Measurements from ENCODE around the gene OFD1.

OFD1 gene, protein sequence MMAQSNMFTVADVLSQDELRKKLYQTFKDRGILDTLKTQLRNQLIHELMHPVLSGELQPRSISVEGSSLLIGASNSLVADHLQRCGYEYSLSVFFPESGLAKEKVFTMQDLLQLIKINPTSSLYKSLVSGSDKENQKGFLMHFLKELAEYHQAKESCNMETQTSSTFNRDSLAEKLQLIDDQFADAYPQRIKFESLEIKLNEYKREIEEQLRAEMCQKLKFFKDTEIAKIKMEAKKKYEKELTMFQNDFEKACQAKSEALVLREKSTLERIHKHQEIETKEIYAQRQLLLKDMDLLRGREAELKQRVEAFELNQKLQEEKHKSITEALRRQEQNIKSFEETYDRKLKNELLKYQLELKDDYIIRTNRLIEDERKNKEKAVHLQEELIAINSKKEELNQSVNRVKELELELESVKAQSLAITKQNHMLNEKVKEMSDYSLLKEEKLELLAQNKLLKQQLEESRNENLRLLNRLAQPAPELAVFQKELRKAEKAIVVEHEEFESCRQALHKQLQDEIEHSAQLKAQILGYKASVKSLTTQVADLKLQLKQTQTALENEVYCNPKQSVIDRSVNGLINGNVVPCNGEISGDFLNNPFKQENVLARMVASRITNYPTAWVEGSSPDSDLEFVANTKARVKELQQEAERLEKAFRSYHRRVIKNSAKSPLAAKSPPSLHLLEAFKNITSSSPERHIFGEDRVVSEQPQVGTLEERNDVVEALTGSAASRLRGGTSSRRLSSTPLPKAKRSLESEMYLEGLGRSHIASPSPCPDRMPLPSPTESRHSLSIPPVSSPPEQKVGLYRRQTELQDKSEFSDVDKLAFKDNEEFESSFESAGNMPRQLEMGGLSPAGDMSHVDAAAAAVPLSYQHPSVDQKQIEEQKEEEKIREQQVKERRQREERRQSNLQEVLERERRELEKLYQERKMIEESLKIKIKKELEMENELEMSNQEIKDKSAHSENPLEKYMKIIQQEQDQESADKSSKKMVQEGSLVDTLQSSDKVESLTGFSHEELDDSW

DNA sequence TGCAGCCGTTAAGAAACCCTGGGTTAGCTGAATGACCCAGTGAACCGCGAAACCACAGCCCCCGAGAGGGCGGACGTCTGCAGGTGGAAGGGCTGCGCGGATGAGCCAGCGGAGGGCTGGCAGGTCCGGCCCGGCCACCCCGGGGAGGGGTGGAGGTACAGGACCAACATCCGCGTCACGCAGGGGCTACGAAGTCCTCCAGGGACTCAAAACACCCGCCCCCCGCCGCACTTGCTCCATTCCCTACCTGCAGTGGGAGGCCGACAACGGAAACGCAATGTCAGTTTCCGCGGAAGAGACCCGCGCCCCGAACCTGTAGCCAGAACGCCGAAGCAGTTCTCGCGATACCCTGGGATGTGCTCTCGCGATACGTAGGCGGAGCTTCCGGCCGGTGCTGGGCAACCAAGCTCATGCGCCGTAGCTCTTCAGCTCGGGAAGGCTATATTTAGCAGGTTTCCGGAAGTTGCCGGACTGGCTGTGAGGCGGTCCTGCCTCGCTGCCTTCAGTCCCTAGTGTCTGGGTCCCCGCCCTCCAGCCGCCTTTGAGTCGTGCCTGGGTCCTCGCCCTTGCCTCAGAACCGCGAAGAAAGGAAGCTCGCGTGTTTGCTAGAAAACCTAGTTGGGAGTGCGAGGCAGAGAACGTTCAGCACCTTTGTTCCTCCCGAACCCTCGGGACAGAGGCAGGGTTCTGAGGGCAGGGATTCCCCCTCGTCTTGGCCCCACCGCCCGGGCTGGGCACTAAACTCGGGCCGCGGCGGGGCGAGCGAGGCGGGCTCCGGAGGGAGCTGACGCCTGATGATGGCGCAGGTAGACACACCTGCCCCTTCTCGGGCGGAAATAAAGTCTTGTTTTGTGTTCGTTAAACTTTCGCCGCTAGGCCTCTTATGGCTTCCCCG is at the start of gene OFD1, which contains the start of gene TRAPPC2:
OFD1 (plus strand) TSS at position 471 of the 895 bp plus-strand sequence; CDS start at position 795, 324 bp downstream.
TRAPPC2 (minus strand) TSS at position 343 of the 895 bp plus-strand sequence. CDS start 14,657 bp downstream, outside the sequence.
- peak; percentile 63 to 83 for DNase-seq (ENCODE audit: low read depth in 1 of 2, low spot score in 1 of 2)

DNA sequence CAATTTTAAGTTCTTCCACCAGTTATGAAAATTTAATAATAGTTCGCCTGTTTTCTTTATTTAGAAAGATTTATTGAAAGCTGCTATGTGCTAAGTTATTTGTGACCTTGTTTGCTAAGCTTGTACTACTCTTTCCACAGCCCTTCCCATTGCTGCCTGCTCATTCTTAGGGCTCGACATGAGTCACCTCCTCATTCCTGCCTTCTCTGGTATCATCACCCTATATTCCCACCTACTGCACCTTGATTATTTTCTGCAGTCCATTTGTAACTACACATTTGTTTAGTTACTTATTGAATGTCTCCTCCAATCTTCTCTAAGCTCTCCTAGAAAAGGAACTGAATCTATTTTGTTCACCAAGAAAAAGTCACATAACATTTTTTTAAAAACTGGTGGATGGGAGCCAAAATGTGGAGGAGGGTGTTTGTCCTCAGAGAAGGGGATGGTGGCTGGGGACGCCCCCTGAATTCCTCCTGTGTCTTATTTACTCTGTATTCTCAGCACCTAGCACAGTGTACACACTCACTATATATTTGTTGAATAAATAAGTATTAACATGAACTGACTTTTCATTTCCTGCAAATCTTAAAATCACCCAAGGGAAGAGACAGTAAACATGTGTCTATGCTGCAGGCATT is 49.3 kb upstream of the OFD1 start:
- no peak for DNase-seq (ENCODE audit: low read depth in 1 of 2, low spot score in 1 of 2)

DNA sequence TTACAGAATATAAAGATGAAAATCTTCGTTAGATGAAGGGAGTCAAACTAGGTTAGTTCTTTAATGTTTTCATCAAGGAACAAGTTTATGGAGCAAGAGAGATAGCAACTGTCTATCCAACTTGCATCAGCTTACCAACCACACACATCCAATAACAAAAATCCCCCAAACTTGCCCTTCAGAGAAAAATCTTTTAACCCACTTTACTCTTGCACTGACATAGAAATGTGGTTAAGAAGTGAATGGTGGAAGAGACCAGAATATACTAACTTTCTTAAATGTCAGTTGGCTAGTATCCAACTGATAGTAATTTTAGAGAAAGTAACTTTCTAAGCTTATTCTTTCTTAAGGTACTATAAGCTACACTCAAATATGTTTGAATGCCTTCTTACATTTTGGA is 47.3 kb upstream of the OFD1 start:
- DNase-seq (ENCODE audit: low read depth in 1 of 2, low spot score in 1 of 2): no peak

DNA sequence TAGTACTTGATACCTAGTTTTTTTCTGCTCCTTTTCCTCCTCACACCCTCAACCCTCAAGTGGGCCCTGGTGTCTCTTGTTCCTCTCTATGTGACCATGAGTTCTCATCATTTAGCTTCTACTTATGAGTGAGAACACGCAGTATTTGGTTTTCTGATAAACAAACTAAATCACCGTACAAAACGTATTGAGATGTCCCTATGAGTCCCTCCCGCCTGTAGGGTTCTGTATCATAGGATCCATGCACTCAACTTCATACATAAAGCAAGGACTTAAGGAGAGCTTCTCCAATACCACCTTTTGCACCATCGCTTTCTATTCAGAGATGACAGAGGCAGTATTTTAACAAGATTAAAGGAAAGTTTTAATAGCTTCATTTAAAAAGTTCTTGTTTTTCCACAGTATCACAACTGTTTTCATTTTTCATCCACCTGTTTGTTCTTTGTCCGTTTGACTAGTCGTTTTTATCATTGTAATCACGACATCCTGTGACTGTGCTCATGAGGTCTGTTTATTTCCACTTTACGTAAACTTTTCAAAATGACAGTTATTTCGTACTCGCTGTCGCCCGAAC is 46.1 kb upstream of the OFD1 start:
- no peak for DNase-seq (ENCODE audit: low read depth in 1 of 2, low spot score in 1 of 2)

DNA sequence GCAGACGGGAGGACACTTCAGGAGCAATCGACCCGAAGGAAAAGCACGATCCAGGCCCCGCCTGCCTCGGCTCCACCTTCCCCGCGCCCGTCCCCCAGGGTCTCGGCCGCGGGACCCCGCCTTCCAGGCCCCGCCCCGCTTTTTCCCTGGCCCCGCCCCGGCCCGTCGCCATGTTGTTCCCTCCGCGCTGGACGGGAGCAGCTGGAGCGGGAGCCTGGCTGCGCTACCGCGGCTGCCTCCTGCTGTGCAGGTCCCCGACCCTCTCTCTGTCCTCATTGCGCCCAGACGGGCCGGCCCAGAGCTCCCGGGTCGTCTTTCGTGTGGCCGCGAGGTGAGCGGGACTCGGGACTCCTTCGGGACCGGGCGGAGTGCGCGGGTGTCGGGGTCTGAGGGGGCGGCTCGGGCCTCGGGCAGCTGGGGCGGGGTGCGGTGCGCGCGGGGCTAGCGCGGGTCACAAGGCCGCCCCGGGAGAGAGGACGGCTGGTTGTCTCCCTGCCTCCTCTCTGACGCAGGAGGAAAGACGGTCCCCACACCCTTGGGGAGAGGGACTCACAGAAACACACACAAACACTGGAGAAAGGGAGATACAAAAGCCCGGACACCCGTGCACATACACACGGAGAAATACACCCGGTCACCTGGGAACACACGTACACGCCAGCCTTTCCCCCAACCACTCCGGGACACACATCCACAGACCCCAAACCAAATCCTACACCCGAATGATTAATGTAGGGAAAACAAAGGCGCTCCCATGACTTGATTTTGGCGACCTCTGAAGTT is 45.4 kb upstream of the OFD1 start, which contains the start of gene RAB9A:
RAB9A (plus strand) TSS at position 171 of the 783 bp plus-strand sequence. CDS start 19,619 bp downstream, outside the sequence.
- DNase-seq (ENCODE audit: low read depth in 1 of 2, low spot score in 1 of 2): peak; percentile 59 to 70

DNA sequence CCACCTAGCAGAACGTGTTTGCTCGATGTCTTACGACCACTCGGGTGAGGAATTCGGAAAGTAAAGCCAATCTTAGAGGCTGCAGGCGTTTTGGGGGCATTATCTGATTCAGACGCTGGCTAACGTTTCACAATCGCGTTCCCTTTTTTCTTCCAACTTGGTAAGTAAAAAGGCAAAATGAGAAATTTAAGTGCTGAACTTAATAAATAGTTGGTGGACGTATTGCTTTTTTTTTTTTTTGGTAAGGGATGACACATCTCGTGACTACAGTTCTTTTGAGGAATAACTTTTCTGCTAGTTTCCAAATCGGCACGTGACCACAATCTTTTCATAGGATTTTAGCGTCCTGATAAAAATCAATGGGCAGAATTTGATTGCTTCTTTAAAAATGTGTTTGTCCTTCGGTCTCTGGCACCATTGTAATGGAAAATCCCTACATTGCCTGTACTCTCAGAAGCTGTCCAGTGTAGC is 44.8 kb upstream of the OFD1 start:
- DNase-seq (ENCODE audit: low read depth in 1 of 2, low spot score in 1 of 2): no peak

DNA sequence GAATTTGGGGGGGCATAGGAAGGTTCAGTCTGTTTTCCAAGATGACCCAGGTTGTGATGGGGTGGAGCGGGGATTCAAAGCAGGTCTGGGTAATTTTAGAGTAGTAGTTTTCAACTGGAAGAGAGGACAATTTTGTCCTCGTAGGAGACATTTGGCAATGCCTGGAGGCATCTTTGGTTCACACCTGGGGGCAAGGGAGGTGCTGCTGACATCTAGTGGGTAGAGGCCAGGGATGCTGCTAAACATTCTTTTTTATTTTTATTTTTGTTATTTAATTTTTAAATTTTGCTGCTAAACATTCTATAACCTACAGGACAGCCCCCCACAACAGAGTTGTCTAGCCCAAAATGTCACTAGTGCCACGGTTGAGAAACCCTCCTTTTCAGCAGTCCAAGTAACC is 43.7 kb upstream of the OFD1 start:
- DNase-seq (ENCODE audit: low read depth in 1 of 2, low spot score in 1 of 2): no peak

DNA sequence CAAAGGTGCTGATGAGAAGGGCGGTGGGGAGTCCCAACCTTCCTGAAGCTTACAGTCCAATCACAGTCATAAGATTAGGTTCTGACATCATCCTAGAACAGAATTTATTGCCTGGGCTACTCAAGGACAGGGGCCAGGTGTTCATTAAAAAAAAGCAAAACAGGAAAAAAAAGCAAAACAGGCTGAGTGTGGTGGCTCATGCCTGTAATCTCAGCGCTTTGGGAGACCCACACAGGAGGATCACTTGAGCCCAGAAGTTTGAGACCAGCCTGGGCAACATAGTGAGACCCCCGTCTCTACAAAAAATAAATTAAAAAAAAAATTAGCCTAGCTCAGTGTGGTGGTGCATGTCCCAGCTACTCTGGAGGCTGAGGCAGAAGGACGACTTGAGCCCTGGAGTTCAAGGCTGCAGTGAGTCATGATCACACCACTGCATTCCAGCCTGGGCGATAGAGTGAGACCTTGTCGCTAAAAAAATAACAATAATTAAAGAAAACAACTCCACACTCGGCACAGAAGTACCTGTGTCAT is 42.6 kb upstream of the OFD1 start:
- DNase-seq (ENCODE audit: low read depth in 1 of 2, low spot score in 1 of 2): no peak

DNA sequence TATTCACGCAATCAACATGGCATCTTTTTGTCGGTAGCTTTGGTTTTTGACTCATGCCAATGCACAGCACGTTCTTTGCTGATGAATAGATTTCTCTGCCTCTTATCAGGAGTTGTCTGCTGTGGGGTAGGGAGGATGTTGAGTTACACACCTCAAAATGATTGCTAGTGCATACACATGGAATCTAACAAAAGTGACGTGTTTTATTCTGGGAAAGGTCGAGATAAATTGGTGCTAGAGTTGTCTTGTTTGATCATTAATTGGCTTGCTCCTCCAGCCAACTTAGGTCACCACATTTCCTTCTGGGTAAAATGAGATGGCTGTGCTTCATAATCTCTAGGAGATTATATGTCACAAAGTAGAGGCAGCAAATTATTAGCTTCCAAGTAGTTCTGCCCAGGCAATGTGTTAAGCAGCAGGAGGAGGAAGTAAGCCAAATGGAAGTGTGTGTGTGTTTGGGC is 41.7 kb upstream of the OFD1 start:
- no peak for DNase-seq (ENCODE audit: low read depth in 1 of 2, low spot score in 1 of 2)

DNA sequence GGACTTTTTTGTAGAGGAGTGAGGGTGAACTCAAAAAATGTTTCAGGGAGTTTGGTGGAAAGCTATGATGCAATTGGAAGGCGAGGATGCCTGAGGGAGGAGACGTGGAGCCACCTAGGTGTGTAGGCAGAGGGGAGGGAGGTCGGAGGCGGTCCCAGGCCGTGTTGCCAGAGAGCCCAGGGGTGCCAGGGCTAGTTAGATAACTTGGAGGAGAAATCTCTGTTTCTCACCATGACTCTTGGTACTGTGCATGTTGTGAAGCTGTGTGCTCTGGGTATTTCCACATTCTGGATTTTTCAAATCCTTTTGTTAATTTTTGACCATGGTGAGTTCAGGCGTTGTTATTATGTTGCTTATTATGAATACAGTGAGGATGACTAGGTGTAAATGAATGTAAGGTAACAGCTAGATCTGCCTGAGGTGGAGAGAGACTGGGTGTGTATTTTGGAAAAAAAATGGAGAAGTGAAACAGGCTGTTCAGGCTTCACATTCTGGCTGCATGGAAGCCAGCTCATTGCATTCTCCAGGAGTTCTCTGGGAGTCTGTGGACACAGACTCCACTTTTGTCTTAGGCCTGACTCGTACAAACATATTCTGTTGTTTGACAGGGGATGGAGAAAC is 41.1 kb upstream of the OFD1 start:
- DNase-seq (ENCODE audit: low read depth in 1 of 2, low spot score in 1 of 2): no peak

DNA sequence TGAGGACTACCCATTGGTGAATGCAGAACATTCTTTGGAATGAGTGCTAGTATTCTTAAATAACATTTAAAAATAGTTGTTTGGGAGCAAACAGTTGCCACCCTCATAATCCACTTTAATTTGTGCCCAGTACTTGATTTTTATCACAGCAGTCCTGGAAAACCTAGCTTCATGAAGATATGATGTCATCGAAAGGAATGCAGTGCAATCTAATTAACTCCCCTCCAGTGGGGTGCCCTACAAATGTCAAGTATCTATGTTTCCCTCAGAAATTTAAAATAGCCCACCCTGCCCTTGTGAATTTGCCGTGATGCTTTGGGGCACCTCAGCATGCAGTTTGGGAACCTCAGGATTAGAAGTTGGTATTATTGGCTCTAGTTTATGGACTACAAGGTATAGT is 40.2 kb upstream of the OFD1 start:
- no peak for DNase-seq (ENCODE audit: low read depth in 1 of 2, low spot score in 1 of 2)

DNA sequence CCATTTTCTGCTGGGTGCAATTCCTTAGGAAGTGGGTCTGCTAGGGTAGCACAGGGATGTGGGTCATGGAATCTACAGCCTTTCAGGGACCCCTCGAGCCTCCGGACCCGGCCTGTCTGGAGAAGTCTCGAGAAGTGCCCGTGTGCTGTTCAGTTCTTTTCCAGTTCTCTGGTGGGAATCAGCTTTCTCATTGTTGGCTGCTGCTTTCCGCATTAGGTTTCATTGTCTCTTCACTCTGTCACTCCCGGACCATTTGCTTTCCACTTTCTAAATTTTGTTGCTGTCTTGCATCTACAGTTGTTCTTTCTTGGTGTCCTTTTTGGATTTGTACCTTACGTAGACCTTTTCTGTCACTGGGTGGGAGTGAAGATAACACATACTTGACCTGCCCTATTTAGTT is 39.6 kb upstream of the OFD1 start:
- DNase-seq (ENCODE audit: low read depth in 1 of 2, low spot score in 1 of 2): no peak

DNA sequence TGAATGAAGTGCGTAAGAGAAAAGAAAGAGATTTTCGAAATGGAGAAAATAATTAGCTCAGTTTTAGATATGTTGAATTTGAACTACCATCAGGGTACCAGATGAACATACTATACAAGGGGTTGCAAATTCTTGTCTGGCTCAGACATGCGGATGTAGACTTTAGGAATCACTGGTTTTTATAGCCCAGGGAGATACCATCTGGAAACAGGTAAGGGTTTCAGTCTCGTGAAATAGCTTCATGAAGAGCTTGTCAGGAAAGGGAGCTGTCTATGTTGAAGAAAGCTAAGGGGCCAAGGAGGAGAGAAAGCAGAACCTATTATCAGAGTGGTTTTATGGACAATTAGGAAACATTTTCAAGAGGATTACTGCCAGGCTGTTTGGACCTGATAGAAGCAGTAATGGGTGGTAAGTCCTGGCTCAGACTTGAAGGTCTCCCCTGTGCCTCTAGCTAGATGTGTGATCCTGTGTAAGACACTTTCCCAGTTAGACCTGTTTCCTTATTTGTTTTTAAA is 38.9 kb upstream of the OFD1 start:
- DNase-seq (ENCODE audit: low read depth in 1 of 2, low spot score in 1 of 2): no peak

DNA sequence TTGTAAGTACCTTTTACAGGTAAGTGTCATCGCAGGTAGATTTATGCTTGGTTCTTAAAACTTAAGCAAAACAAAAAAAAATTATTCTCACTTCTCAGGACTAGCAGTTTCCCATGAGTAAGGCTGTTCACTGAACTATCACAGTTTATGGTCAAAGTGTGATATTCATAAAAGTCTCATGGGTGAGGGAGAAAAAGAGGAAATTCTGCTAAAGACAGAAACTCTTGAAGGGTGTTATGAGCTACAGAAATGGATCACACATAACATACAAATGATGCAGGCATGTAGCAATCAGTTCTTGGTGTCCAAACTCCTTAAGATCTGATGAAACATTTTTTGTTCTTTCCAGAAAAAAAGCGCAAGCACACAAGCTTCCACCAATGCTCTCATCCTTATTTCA is 37.1 kb upstream of the OFD1 start:
- no peak for DNase-seq (ENCODE audit: low read depth in 1 of 2, low spot score in 1 of 2)

DNA sequence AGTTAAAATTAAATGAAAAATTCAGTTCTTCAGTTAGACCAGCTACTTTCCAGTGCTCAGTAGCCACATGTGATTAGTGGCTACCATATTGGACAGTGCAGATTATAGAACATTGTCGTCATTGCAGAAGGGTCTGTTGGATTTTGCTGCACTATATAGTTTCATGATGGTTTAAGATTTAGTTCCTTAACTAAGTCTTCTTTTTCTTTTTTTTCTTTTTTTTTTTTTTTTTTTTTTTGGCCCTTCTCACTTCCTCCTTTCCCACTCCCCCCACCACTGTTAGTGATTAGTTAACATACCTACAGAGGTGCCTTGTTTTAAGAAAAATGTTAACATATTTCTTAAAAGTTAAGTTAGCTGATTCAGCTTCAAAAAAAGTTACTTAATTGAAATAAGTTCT is 36.6 kb upstream of the OFD1 start:
- DNase-seq (ENCODE audit: low read depth in 1 of 2, low spot score in 1 of 2): no peak

DNA sequence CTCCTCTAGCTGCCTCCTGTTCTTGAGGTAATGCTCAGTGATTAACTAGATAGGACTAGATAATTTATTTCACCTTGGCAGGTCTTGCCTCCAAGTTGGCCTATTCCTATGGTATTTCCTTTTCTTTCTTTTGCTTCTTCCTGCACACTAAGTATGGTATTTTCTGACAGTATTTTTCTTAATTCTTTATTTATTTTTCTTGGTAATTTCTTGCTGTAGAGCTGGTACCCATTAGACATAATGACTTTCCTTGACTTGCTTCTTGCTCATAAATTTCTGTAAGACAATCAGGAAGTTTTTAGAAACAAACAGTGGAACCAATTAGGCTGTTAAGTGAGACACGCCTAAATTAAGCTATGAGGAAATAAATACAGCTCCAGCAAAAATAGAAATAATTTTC is 36.1 kb upstream of the OFD1 start:
- DNase-seq (ENCODE audit: low read depth in 1 of 2, low spot score in 1 of 2): no peak

DNA sequence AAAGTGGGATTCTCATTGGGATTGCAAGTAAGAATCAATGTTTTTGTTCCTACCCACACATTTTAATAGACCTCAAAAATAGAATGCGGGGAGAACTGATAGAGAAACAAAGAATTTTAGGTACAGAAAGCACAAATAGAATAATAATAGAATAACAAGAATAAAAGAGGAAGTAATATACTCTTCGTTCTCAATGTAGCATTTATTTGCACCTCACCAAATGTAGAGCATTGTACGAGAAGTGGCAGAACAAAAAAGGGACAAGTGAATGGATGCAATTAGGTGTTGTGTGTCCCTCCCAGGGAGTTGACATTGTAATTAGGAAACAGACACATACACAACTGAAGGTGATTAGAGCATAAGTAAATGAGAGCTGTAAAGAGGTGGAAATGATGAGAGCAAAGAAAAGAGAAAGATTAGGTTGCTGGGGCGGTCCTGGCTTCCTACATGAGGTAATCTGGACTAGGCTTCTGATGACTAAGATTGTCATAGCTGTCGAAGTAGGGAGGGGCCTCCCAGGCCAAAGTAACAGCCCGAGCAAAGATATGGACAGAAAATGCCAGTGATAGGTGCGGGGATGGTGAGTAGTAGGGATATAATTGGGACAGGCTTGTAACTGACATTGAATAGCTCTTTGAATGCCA is 35.2 kb upstream of the OFD1 start:
- DNase-seq (ENCODE audit: low read depth in 1 of 2, low spot score in 1 of 2): no peak
